NT2/D1 (cell line): ENCODE measurements around the gene IDH3G.

Experiments
- SUZ12 ChIP-seq: IDR thresholded peaks from 2 replicates; pipeline ENCODE4 v1.6.1; 2011; ENCODE audit not compliant: insufficient read length, insufficient read depth; ENCODE audit errors: extremely low read depth
- YY1 ChIP-seq: IDR thresholded peaks from 2 replicates; pipeline ENCODE4 v1.6.1; 2011; ENCODE audit not compliant: insufficient read length, insufficient read depth
- ZNF274 ChIP-seq: IDR thresholded peaks from 2 replicates; pipeline ENCODE4 v1.6.1; 2011; ENCODE audit warnings: mild to moderate bottlenecking, low read depth, low read length

DNA sequence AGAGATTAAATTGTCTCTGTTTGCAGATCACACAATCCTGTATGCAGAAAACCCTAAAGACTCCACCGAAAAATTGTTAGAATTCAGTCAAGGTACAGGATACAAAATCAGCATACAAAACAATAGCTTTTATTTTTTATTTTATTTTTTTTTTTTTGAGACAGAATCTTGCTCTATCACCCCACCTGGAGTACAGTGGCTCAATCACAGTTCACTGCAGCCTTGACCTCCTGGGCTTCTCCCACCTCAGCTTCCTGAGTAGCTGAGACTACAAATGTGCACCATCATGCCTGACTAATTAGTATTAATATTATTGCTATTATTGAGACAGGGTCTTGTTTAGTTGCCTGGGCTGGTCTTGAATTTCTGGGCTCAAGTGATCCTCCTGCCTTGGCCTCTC is 39.0 kb downstream of the IDH3G start:
- no peak for TF ChIP-seq ZNF274
- no peak for TF ChIP-seq YY1
- TF ChIP-seq SUZ12 = no peak
